Right lobe of liver (tissue), 6 donors: ENCODE data around the gene RSPO1. TPM values are rescaled to one million over a fixed set of nuclear protein-coding genes. Genes with fewer than 3 reads are reported as not detected.

Experiments used
- ATAC-seq, 4 donors: fragments of 200-7000 bp; cut with Tn5 transposase; one replicate each; pipeline ENCODE4 v1.9.1; 2020; ENCODE audit warnings: mild to moderate bottlenecking in 4 of 4, moderate library complexity in 4 of 4
- DNase-seq, 3 donors: peaks; one replicate each; pipeline ENCODE4 v3.0.0-alpha.2; 2020
- H3K27ac ChIP-seq, 3 donors: fragments of 200-600 bp; one replicate each; pipeline ENCODE4 v1.8.0; 2022
- H3K27me3 ChIP-seq, 2 donors: fragments of 200-600 bp; one replicate each; pipeline ENCODE4 v1.8.0; 2022
- H3K36me3 ChIP-seq, 4 donors: fragments of 200-600 bp; sonication (generic) in 1 of 4; one replicate each; pipeline versions ENCODE4 v1.5.1 to v1.8.0; 2017 to 2022; ENCODE audit warnings: control low read depth in 1 of 4
- H3K4me1 ChIP-seq, 4 donors: fragments of 200-600 bp; sonication (generic) in 1 of 4; one replicate each; pipeline versions ENCODE4 v1.5.1 to v1.8.0; 2017 to 2022; ENCODE audit warnings: control low read depth in 1 of 4
- H3K4me3 ChIP-seq, 3 donors: fragments of 200-600 bp; one replicate each; pipeline ENCODE4 v1.8.0; 2022
- H3K9me3 ChIP-seq, 4 donors: fragments of 200-600 bp; sonication (generic) in 1 of 4; one replicate each; pipeline versions ENCODE4 v1.5.1 to v1.8.0; 2017 to 2022; ENCODE audit warnings: control low read depth in 1 of 4
- CTCF ChIP-seq, 4 donors: fragments of 200-600 bp in 3 of 4; fragments of 450-650 bp in 1 of 4; IDR thresholded peaks; one replicate each; pipeline versions ENCODE4 v1.5.1 to v1.8.0; 2016 to 2022; ENCODE audit warnings: antibody characterized with exemption in 4 of 4, mild to moderate bottlenecking in 2 of 4
- POLR2A ChIP-seq: fragments of 450-650 bp; IDR thresholded peaks from one replicate; pipeline ENCODE4 v1.6.1; 2017; ENCODE audit warnings: antibody characterized with exemption, mild to moderate bottlenecking
- WGBS: methylation state at CpG from one replicate; pipeline ENCODE4 v1.1.6; 2018; ENCODE audit warnings: low coverage, low lambda C conversion rate; ENCODE audit not compliant: insufficient coverage; ENCODE audit errors: missing lambda C conversion rate; 5-methylcytosine and 5-hydroxymethylcytosine counted together
- intact Hi-C, 2 donors: fragments of 100-400 bp; cut with DNase I; formaldehyde crosslinking; loops; one replicate each; pipeline versions ENCODE4 v1.11.2 to v1.14.1; 2022
- total RNA-seq, 6 experiments: library from RNA; depleted of rRNA in 2 of 6; stranded (reverse); fragments of >200 nt in 2 of 6; fragmentation: NEBNext Ultra II Directional in 3 of 6; extraction: Animal tissue kit (Norgen Biotek cat#: 25700) in 3 of 6; gene quantifications; one replicate each; pipeline versions ENCODE4 v1.1.0 to v1.2.4, GENCODE V29; 2016 to 2023
- donor health status: DM: no; HTN: yes; CAD: no.
- donor health status: DM: no; HTN: no; CAD: no.
- donor health status: DM: no; HTN: no; CAD: no.
- donor health status: DM: no; HTN: yes; CAD: no.
- donor health status: DM: no; HTN: yes; CAD: no.

The RSPO1 gene
- total RNA-seq, 6 experiments from 2014 or later: not detected

- no peaks in the 10 kb centered on the region for H3K4me1 ChIP-seq
- H3K9me3 ChIP-seq: no peaks in the 10 kb centered on the region
- 60% methylated on average over 7 of the region's 7 CpGs for WGBS
- no peak overlapping the region for H3K27ac ChIP-seq
- no peak overlapping the region for H3K4me3 ChIP-seq
- no peaks in the 10 kb centered on the region for H3K36me3 ChIP-seq
- ATAC-seq (no peak), DNase-seq (no peak)
- no peak for TF ChIP-seq POLR2A
- no peak for TF ChIP-seq CTCF (IDR thresholded peaks at IDR 0.05)
- intact Hi-C loops: no loop called here
- H3K27me3 ChIP-seq: no peaks in the 10 kb centered on the region
Observed at GRCh38 chr1:37647281-37647680, 12.6 kb upstream of the RSPO1 start.

GRCh38 chr1:37641059-37641458 is 6.4 kb upstream of the RSPO1 start:
- H3K9me3 ChIP-seq: no peaks in the 10 kb centered on the region
- no peak for TF ChIP-seq CTCF (IDR thresholded peaks at IDR 0.05)
- TF ChIP-seq POLR2A: no peak
- no peaks in the 10 kb centered on the region for H3K27me3 ChIP-seq
- no peak for DNase-seq
- H3K27ac ChIP-seq: no peak overlapping the region
- no peak for ATAC-seq
- no peaks in the 10 kb centered on the region for H3K36me3 ChIP-seq
- no peak overlapping the region for H3K4me3 ChIP-seq
- 100% methylated on average over 1 of the region's 1 CpG for WGBS
- H3K4me1 ChIP-seq: no peaks in the 10 kb centered on the region
- intact Hi-C loops: no loop called here

- no peaks in the 10 kb centered on the region for H3K36me3 ChIP-seq
- ATAC-seq (no peak), DNase-seq (no peak)
- 54% methylated on average over 5 of the region's 6 CpGs for WGBS
- TF ChIP-seq POLR2A (no peak), CTCF (IDR thresholded peaks at IDR 0.05) (no peak)
- intact Hi-C loops: no loop called here
- no peaks in the 10 kb centered on the region for H3K9me3 ChIP-seq
- peaks cover 0 to 4% (median 0%) of the 10 kb centered on the region in 4 donors for H3K4me1 ChIP-seq
- H3K27me3 ChIP-seq: peaks cover 0 to 12% of the 10 kb centered on the region in 2 donors
- H3K4me3 ChIP-seq: no peak overlapping the region
- no peak overlapping the region for H3K27ac ChIP-seq
Observed at GRCh38 chr1:37636435-37636834, 1.7 kb upstream of the RSPO1 start.

GRCh38 chr1:37634992-37635902 is 555 bp upstream of the RSPO1 start:
- no peak overlapping the region for H3K27ac ChIP-seq
- ATAC-seq: no peak
- H3K9me3 ChIP-seq: no peaks in the 10 kb centered on the region
- H3K27me3 ChIP-seq: peaks cover 0 to 14% of the 10 kb centered on the region in 2 donors
- H3K4me1 ChIP-seq: peaks cover 0 to 4% (median 0%) of the 10 kb centered on the region in 4 donors
- H3K4me3 ChIP-seq: no peak overlapping the region
- TF ChIP-seq POLR2A: no peak
- no peak for TF ChIP-seq CTCF (IDR thresholded peaks at IDR 0.05)
- DNase-seq: no peak
- no peaks in the 10 kb centered on the region for H3K36me3 ChIP-seq
- intact Hi-C loops: no loop called here
- 3% methylated on average over 8 of the region's 26 CpGs for WGBS
